Thymus (tissue), 11 donors: ENCODE results near the gene LIX1. TPM values are rescaled to one million over a fixed set of nuclear protein-coding genes. Genes with fewer than 3 reads are reported as not detected.
A peak's percentile ranks its signal among the peaks of the same experiment; 100 is the strongest.

Experiments
- DNase-seq, 9 donors: peaks; one replicate each; pipeline ENCODE4 v3.0.0-alpha.2; 2013; ENCODE audit warnings: low spot score in 9 of 9, low read depth in 6 of 9, missing footprints in 1 of 9
- H3K27ac ChIP-seq, 2 donors: one replicate each; pipeline ENCODE4 v1.5.1; 2013; ENCODE audit warnings: control low read depth in 1 of 2, low read depth in 1 of 2, low read length in 1 of 2, mild to moderate bottlenecking in 1 of 2, moderate library complexity in 1 of 2
- H3K27me3 ChIP-seq, 2 donors: one replicate each; pipeline ENCODE4 v1.5.1; 2013; ENCODE audit warnings: low read length in 1 of 2; ENCODE audit not compliant: control insufficient read depth in 2 of 2, insufficient read depth in 1 of 2
- H3K36me3 ChIP-seq, 2 donors: one replicate each; pipeline ENCODE4 v1.5.1; 2013; ENCODE audit warnings: low read length in 1 of 2, mild to moderate bottlenecking in 1 of 2, moderate library complexity in 1 of 2; ENCODE audit not compliant: control insufficient read depth in 2 of 2, insufficient read depth in 2 of 2
- H3K4me1 ChIP-seq, 2 donors: one replicate each; pipeline ENCODE4 v1.5.1; 2013; ENCODE audit warnings: low read length in 2 of 2; ENCODE audit not compliant: control insufficient read depth in 2 of 2, insufficient read depth in 2 of 2
- H3K4me3 ChIP-seq, 2 donors: one replicate each; pipeline ENCODE4 v1.5.1; 2013; ENCODE audit warnings: low read length in 2 of 2, control low read depth in 1 of 2, mild to moderate bottlenecking in 1 of 2
- H3K9me3 ChIP-seq, 2 donors: one replicate each; pipeline ENCODE4 v1.5.1; 2013; ENCODE audit warnings: low read length in 1 of 2, mild to moderate bottlenecking in 1 of 2; ENCODE audit not compliant: control insufficient read depth in 2 of 2, insufficient read depth in 1 of 2
- WGBS: extraction: QIAGEN DNeasy Blood & Tissue Kit; methylation state at CpG from one replicate; pipeline ENCODE4 v1.1.7; 2013; 5-methylcytosine and 5-hydroxymethylcytosine counted together
- polyA plus RNA-seq: library from polyadenylated mRNA; stranded (reverse); fragments of 200-250 nt; gene quantifications from one replicate; pipeline ENCODE4 v1.2.3, GENCODE V29; 2013
- total RNA-seq: library from RNA; stranded (reverse); fragments of 120-200 nt; gene quantifications from one replicate; pipeline ENCODE4 v1.2.4, GENCODE V29; 2013
- donor health status: healthy.

LIX1 gene
- total and polyA plus RNA-seq, 2 donors = 0.09 TPM

DNA sequence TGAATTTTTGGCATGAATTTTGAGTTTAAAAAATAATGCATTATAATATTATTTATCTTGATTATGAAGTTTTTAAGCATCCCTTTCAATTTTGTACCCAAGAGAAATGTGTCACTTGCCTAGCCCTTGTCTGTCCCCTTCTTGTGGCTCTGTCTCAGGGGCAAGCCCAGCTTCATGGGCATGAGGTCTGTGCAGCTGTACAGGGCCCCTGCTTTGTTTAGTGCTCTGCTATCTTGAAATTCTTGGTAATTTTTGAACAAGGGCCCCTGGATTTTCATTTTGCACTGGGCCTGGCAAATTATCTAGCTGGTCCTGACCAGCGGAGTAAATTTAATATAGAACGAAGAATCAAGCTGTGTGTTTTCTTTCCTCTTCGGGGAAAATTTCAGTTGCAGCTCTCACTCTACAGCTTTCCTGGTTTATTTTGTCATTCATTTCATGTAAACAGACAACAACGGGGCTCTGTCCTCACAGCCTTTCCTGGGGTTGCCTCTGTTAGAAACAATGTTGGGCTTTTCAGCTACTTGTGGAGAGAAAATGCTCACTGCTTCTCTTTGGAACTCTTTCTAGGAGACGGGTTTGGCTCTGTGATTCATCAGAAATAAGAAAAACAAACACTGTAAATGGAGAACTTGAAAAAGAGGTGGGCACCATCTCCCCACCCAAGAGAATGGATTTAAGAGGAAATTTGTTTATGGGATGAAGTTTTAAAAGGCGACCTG lies 41.1 kb downstream of the LIX1 start:
- DNase-seq = no peak
- Histone ChIP-seq H3K4me1 (no peaks in the 10 kb centered on the region), H3K27me3 (no peaks in the 10 kb centered on the region), H3K27ac (no peak overlapping the region), H3K9me3 (no peaks in the 10 kb centered on the region), H3K4me3 (no peak overlapping the region), H3K36me3 (no peaks in the 10 kb centered on the region)
- WGBS = 95% methylated on average over 6 of the region's 6 CpGs

DNA sequence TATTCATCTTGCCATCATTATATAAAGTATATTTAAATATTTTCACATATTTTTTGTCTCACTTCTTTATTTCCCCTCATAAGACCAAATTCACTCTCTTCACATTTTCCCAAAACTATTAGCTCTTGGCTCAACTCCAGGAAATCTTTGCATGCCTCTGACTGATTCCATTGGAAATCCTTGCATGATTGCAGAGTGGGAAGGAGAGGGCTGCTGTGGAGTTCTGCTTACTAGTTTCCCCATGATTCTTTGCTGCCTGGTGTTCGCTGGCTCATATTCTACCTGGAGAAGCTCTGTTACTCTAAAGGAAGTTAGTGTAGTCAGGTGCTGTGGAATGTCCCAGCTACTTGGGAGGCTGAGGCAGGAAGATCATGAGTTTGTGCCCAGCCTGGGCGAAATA lies 41.9 kb downstream of the LIX1 start:
- no peaks in the 10 kb centered on the region for H3K4me1 ChIP-seq
- H3K27ac ChIP-seq = no peak overlapping the region
- WGBS = 75% methylated on average over 2 of the region's 2 CpGs
- no peak for DNase-seq
- H3K4me3 ChIP-seq = no peak overlapping the region
- H3K27me3 ChIP-seq = no peaks in the 10 kb centered on the region
- H3K36me3 ChIP-seq = no peaks in the 10 kb centered on the region
- H3K9me3 ChIP-seq = no peaks in the 10 kb centered on the region

DNA sequence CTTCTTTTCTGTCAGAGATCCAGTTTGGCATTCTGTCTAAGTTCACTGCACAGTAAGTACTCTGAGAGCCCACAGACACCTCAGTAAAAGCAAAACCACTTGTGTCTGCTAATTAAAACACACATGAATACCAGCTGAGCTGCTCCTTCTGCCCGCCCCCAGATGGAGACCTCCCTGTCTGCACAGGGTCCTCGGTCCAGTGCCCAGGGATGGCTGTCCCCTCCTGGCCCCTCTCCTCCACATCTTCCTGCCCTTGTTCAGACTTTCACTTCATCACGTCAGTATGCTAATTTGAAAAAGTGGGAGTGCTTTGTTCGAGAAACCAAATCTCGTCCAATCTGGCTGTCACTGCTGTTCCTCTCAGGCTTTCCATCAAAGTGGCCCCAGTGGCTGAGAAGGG lies 43.5 kb downstream of the LIX1 start:
- Histone ChIP-seq H3K4me1 (peaks cover 0 to 6% of the 10 kb centered on the region in 2 donors), H3K9me3 (no peaks in the 10 kb centered on the region), H3K36me3 (no peaks in the 10 kb centered on the region), H3K27me3 (no peaks in the 10 kb centered on the region), H3K4me3 (no peak overlapping the region), H3K27ac (no peak overlapping the region)
- WGBS = 91% methylated on average over 5 of the region's 5 CpGs
- no peak for DNase-seq

DNA sequence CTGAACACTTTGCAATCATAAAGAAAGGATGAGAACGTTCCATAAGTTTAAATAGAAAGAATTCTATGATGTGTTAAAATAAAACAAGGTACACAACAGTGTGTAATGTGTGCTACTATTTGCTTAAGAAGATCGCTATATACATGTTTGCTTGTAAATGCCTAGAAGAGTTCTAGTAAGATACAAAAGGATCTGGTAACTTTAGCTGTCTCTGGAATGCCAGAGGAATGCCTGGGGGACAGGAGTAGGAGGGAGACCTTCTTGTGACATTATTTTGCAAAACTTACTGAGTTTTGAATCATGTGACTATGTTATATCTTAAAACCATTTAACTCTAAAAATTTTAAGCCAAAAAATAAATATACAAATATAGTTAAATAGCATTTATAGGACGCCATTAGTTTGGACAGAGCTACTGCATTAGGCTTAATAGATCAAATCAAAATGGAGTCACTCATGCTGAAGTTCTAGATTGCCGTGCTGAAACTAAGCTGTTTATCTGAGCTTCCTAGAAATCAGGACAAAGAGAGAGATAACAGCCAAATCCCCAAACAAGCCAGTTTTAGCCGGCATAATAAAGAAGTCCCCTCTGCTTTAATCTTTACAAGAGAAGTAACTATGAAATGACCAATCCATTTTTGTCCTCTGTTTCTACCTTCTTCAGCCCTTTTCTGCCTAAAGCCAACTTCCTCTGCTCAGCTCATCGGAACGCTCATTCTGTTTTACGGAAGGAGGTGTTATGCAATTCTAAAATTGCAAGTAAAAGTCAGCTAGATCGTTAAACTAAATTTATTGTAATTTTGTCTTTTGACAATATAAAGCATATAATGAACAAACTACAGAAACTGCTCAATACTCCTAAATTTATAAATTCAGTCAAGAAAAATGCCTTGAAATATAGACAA lies 44.8 kb downstream of the LIX1 start:
- H3K9me3 ChIP-seq = no peaks in the 10 kb centered on the region
- H3K27me3 ChIP-seq = no peaks in the 10 kb centered on the region
- DNase-seq = no peak
- H3K4me1 ChIP-seq = peaks cover 0 to 6% of the 10 kb centered on the region in 2 donors
- H3K27ac ChIP-seq = no peak overlapping the region
- no peaks in the 10 kb centered on the region for H3K36me3 ChIP-seq
- WGBS = 94% methylated on average over 9 of the region's 9 CpGs
- no peak overlapping the region for H3K4me3 ChIP-seq

DNA sequence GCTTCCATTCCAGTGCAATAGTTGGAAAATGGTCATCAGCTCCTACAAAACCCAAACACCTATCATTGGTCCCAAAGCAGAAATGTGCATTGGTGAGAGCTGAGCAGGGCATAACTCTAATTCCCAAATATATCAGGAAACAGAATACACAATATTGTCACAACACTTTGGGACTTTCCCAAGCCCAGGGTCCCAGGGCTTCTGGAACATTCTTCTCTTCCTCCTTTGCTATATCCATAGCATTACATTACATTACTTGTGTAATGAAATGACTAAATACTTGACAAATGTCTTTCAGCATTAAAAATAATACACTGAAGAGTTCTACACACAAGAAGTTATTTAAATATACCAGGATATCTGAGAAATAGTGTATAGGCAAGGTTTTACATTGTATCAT lies 45.6 kb downstream of the LIX1 start:
- no peak overlapping the region for H3K4me3 ChIP-seq
- no peak for DNase-seq
- H3K9me3 ChIP-seq = no peaks in the 10 kb centered on the region
- H3K4me1 ChIP-seq = peaks cover 0 to 6% of the 10 kb centered on the region in 2 donors
- H3K27me3 ChIP-seq = no peaks in the 10 kb centered on the region
- H3K27ac ChIP-seq = no peak overlapping the region
- no peaks in the 10 kb centered on the region for H3K36me3 ChIP-seq

DNA sequence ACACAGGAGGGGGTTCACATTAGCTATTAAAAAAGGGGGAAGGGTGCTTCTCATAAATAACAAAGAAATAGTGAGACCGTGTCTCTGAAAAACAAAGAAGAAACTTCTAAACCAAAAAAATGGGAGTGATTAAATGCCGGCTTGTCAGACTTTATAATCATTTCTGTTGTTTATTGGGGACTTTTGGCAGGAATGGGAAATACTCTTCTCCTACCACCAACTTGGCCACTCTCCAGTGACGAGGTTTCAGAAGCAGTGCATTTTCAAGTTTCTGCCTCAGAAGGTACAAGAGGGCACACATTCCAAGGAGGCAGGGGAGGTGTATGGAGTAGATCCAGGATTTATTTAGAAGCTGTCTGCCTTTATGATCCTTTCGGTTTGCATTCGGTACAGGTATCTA lies 46.2 kb downstream of the LIX1 start:
- Histone ChIP-seq H3K36me3 (no peaks in the 10 kb centered on the region), H3K4me1 (peaks cover 0 to 6% of the 10 kb centered on the region in 2 donors), H3K9me3 (no peaks in the 10 kb centered on the region), H3K4me3 (no peak overlapping the region), H3K27me3 (no peaks in the 10 kb centered on the region), H3K27ac (no peak overlapping the region)
- no peak for DNase-seq
- 96% methylated on average over 5 of the region's 5 CpGs for WGBS

DNA sequence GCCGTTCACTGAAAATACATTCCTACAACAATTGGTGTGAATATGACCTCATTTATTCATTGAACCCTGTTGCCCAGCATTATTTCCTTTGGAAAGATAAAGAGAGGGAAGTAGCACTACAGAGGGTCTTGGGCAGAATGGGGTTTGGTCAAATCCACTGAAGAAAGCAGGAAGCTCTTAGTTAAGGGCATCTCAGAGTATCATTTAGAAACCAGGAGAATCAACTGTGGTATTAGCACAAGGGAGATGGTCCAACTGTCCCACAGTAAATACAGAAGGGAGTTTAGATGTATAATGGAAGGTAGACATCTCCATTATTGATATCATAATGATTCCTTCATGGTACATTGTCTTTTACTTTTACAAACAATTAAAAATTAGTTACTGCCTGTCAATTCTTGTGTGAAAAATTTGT lies 47.1 kb downstream of the LIX1 start:
- Histone ChIP-seq H3K4me3 (no peak overlapping the region), H3K4me1 (peaks cover 0 to 6% of the 10 kb centered on the region in 2 donors), H3K27ac (no peak overlapping the region), H3K9me3 (no peaks in the 10 kb centered on the region), H3K27me3 (no peaks in the 10 kb centered on the region), H3K36me3 (no peaks in the 10 kb centered on the region)
- DNase-seq = no peak
- WGBS = 97% methylated on average over 1 of the region's 1 CpG

DNA sequence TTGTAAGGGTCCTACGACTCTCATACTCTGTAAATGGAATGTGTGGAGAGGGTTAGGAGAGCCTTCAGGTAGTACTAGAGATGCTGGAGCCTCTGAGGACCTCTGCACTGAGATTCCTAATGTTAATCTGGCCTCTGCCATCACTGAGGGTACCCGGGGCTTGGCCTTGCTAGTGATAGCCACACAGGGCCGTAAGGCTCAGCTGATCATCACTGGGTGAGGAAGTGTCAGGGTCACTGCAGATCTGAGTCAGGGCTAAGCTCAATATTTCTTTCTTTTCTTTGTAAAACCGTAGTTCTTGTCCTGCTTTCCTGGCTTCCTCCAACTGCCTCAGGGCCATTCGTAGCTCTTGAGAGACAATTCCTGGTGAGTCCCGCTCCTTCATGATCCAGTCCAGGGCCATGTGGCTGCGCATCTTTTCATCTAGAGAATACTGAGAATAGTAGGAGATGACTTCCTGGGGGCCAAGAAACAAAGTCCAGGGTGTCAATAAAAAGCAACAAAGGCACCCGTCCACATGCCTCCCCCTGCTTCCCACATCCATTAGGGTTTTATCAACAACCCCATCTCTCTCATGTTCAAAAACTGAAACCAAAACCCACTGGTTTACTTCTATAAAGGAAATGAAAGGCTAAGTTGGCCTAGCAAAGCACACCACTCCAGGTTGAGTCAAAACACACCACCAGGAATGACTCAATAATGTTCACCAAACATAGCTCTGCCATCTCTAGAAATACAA lies 47.7 kb downstream of the LIX1 start:
- Histone ChIP-seq H3K9me3 (no peaks in the 10 kb centered on the region), H3K27me3 (no peaks in the 10 kb centered on the region), H3K36me3 (no peaks in the 10 kb centered on the region), H3K27ac (no peak overlapping the region), H3K4me3 (no peak overlapping the region), H3K4me1 (peaks cover 0 to 6% of the 10 kb centered on the region in 2 donors)
- WGBS = 86% methylated on average over 8 of the region's 8 CpGs
- DNase-seq = peak in 1 of 9 donors; percentile 12

DNA sequence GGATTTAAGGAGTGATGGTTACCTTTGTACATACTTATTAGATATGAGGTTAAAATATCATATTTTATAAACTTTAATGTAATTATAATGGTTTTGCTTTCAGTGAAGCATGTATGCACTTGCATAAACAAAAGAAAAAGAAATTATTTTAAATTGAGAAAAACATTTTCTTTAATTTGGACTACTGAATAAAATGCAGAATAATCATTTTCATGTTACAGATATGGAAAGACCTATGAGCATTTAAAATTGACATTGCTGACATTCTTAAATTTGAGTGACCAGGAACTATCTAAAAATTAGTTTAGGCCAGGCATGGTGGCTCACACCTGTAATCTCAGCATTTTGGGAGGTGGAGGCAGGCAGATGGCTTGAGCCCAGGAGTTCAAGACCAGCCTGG lies 49.2 kb downstream of the LIX1 start:
- H3K27ac ChIP-seq = no peak overlapping the region
- no peaks in the 10 kb centered on the region for H3K36me3 ChIP-seq
- H3K4me3 ChIP-seq = no peak overlapping the region
- DNase-seq = no peak
- no peaks in the 10 kb centered on the region for H3K9me3 ChIP-seq
- peaks cover 0 to 6% of the 10 kb centered on the region in 2 donors for H3K4me1 ChIP-seq
- no peaks in the 10 kb centered on the region for H3K27me3 ChIP-seq
